Thyroid gland (tissue), 4 donors: ENCODE data around the gene TYMS. TPM values are rescaled to one million over a fixed set of nuclear protein-coding genes. Genes with fewer than 3 reads are reported as not detected.
A peak's percentile ranks its signal among the peaks of the same experiment; 100 is the strongest.

Source experiments
- DNase-seq, 2 donors: peaks; one replicate each; pipeline ENCODE4 v3.0.0-alpha.2; 2019
- H3K27ac ChIP-seq, 3 donors: fragments of 200-600 bp; sonication (generic); 1 replicate in 2 of 3; 2 replicates in 1 of 3; pipeline ENCODE4 v1.5.1; 2016 to 2019; ENCODE audit warnings: mild to moderate bottlenecking in 1 of 3, moderate library complexity in 1 of 3
- H3K27me3 ChIP-seq: fragments of 200-600 bp; sonication (generic); one replicate; pipeline ENCODE4 v1.5.1; 2019
- H3K36me3 ChIP-seq, 2 donors: fragments of 200-600 bp; sonication (generic); one replicate each; pipeline ENCODE4 v1.5.1; 2016 to 2019
- H3K4me1 ChIP-seq, 2 donors: fragments of 200-600 bp; sonication (generic); one replicate each; pipeline ENCODE4 v1.5.1; 2017 to 2019
- H3K4me3 ChIP-seq, 3 donors: fragments of 200-600 bp; sonication (generic); replicated peaks in 1 of 3; 1 replicate in 2 of 3; 2 replicates in 1 of 3; pipeline ENCODE4 v1.5.1; 2016; ENCODE audit warnings: mild to moderate bottlenecking in 1 of 3
- H3K9me3 ChIP-seq: fragments of 200-600 bp; sonication (generic); one replicate; pipeline ENCODE4 v1.5.1; 2017
- CTCF ChIP-seq, 6 experiments: fragments of 200-600 bp in 3 of 6; fragments of 450-650 bp in 3 of 6; sonication (generic) in 3 of 6; IDR thresholded peaks; one replicate each; pipeline ENCODE4 v1.5.1; 2016 to 2019; ENCODE audit warnings: antibody characterized with exemption in 6 of 6, mild to moderate bottlenecking in 2 of 6, inconsistent platforms in 1 of 6, moderate library complexity in 1 of 6
- POLR2A ChIP-seq, 2 donors: fragments of 450-650 bp; IDR thresholded peaks; one replicate each; pipeline ENCODE4 v1.6.1; 2017; ENCODE audit warnings: antibody characterized with exemption in 2 of 2, mild to moderate bottlenecking in 2 of 2, moderate library complexity in 1 of 2
- WGBS, 2 donors: methylation state at CpG; one replicate each; pipeline ENCODE4 v1.1.5; 2017; 5-methylcytosine and 5-hydroxymethylcytosine counted together
- intact Hi-C: fragments of 100-400 bp; cut with DNase I; formaldehyde crosslinking; loops from one replicate; pipeline ENCODE4 v1.15.1; 2023
- total RNA-seq, 4 donors: library from RNA; depleted of rRNA; stranded (reverse); fragments of >200 nt; gene quantifications; one replicate each; pipeline ENCODE4 v1.2.3, GENCODE V29; 2016

TYMS gene
- total RNA-seq, 4 donors from 2014 or later = 0.67 to 2.1 (median 1.8) TPM; not detected in 1

- no peak for TF ChIP-seq POLR2A (IDR thresholded peaks at IDR 0.05)
- TF ChIP-seq CTCF (IDR thresholded peaks at IDR 0.05) = no peak
- WGBS, 2 donors = 65 to 67% methylated on average over 3 of the region's 3 CpGs
These were observed 53.2 kb downstream of the TYMS start for GRCh38 chr18:710418-711300.

GRCh38 chr18:711310-711656, 53.8 kb downstream of the TYMS start:
- Histone ChIP-seq H3K4me3 (peak overlapping the region; percentile 37 to 60 (median 56)), H3K36me3 (no peaks in the 10 kb centered on the region), H3K27me3 (no peaks in the 10 kb centered on the region), H3K9me3 (no peaks in the 10 kb centered on the region), H3K4me1 (peaks cover 21 to 22% of the 10 kb centered on the region in 2 donors), H3K27ac (peak overlapping the region; percentile 83 to 92 (median 90))
- intact Hi-C loops = no loop called here
- TF ChIP-seq POLR2A (IDR thresholded peaks at IDR 0.05) (no peak), CTCF (IDR thresholded peaks at IDR 0.05) (no peak)
- DNase-seq = peak; percentile 13 to 24
- 9 to 13% methylated on average over 8 of the region's 8 CpGs for WGBS, 2 donors

More at GRCh38 chr18:710418-711300, 53.2 kb downstream of the TYMS start:
- H3K27me3 ChIP-seq = no peaks in the 10 kb centered on the region
- H3K4me3 ChIP-seq = peak overlapping the region in 1 of 3 donors; percentile 60
- intact Hi-C loops = no loop called here
- no peaks in the 10 kb centered on the region for H3K36me3 ChIP-seq
- H3K9me3 ChIP-seq = no peaks in the 10 kb centered on the region
- peaks cover 21 to 22% of the 10 kb centered on the region in 2 donors for H3K4me1 ChIP-seq
- peak overlapping the region; percentile 83 to 92 (median 90) for H3K27ac ChIP-seq
- peak; percentile 38 to 49 for DNase-seq

GRCh38 chr18:711657-712400, 54.4 kb downstream of the TYMS start:
- TF ChIP-seq CTCF (IDR thresholded peaks at IDR 0.05) (no peak), POLR2A (IDR thresholded peaks at IDR 0.05) (peak in 1 of 2 donors; percentile 54)
- Histone ChIP-seq H3K27me3 (no peaks in the 10 kb centered on the region), H3K36me3 (no peaks in the 10 kb centered on the region), H3K4me3 (peak overlapping the region; percentile 37 to 60 (median 56)), H3K27ac (peak overlapping the region; percentile 83 to 92 (median 90)), H3K4me1 (peaks cover 21 to 22% of the 10 kb centered on the region in 2 donors), H3K9me3 (no peaks in the 10 kb centered on the region)
- 1 to 2% methylated on average over 28 to 41 of the region's 42 CpGs for WGBS, 2 donors
- DNase-seq = peak; percentile 67 to 69
- intact Hi-C loops = no loop called here

GRCh38 chr18:712401-713134, 55.1 kb downstream of the TYMS start, which contains the start of gene ENOSF1:
Gene ENOSF1 (minus strand): TSS chr18:712630. CDS start chr18:712587, 43 bp downstream.
- Histone ChIP-seq H3K27me3 (no peaks in the 10 kb centered on the region), H3K9me3 (no peaks in the 10 kb centered on the region), H3K36me3 (no peaks in the 10 kb centered on the region), H3K4me3 (peak within 1 kb of the TSS; percentile 37 to 60 (median 56)), H3K27ac (peak within 1 kb of the TSS; percentile 83 to 92 (median 90)), H3K4me1 (peaks cover 21 to 22% of the 10 kb centered on the region in 2 donors)
- peak; percentile 50 to 91 (median 78) for TF ChIP-seq CTCF (IDR thresholded peaks at IDR 0.05)
- peak in 1 of 2 donors; percentile 69 for TF ChIP-seq POLR2A (IDR thresholded peaks at IDR 0.05)
- whole genome bisulfite sequencing, 2 donors = 16% methylated on average over 20 of the region's 91 CpGs; no CpG with 5 or more reads in 1 of the 2 donors
- DNase-seq = peak; percentile 83
- intact Hi-C loops = no loop called here
